C4-2B (cell line): ENCODE data around the gene ROR2.

Source experiments
- H3K27ac ChIP-seq: fragments of 450-650 bp; 2 replicates; pipeline ENCODE4 v1.5.1; 2017
- ZFX ChIP-seq: fragments of 450-650 bp; IDR thresholded peaks from 2 replicates; pipeline ENCODE4 v1.6.1; 2017
- TF ChIP-seq, protein P1 (sequence below): fragments of 450-650 bp; conservative IDR thresholded peaks from 2 replicates; pipeline ENCODE4 v1.5.1; 2017; ENCODE audit warnings: mild to moderate bottlenecking

ROR2 gene

DNA sequence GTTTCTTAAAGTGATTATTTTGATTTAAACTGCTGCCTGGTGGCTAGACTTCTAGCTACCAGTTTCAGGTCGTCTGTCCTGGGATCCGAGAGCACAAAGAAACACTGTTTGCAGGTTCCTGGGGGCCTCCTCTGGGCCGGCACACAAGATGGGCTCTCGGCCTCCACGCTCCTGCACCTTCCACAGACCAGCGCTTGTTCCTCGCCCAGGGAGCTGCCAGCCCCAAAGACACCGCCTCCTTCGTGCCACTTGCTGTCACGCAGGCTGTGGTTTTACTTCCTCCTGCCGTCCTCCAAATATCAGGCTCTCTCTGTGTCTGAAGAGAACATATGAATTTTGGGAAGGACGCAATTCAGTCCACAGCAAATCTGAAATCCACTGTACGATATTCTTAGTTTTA, 105.8 kb downstream of the ROR2 start:
- no peak overlapping the region for H3K27ac ChIP-seq
- no peak for TF ChIP-seq ZFX
- TF ChIP-seq, protein P1, sequence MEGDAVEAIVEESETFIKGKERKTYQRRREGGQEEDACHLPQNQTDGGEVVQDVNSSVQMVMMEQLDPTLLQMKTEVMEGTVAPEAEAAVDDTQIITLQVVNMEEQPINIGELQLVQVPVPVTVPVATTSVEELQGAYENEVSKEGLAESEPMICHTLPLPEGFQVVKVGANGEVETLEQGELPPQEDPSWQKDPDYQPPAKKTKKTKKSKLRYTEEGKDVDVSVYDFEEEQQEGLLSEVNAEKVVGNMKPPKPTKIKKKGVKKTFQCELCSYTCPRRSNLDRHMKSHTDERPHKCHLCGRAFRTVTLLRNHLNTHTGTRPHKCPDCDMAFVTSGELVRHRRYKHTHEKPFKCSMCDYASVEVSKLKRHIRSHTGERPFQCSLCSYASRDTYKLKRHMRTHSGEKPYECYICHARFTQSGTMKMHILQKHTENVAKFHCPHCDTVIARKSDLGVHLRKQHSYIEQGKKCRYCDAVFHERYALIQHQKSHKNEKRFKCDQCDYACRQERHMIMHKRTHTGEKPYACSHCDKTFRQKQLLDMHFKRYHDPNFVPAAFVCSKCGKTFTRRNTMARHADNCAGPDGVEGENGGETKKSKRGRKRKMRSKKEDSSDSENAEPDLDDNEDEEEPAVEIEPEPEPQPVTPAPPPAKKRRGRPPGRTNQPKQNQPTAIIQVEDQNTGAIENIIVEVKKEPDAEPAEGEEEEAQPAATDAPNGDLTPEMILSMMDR, result no peak

DNA sequence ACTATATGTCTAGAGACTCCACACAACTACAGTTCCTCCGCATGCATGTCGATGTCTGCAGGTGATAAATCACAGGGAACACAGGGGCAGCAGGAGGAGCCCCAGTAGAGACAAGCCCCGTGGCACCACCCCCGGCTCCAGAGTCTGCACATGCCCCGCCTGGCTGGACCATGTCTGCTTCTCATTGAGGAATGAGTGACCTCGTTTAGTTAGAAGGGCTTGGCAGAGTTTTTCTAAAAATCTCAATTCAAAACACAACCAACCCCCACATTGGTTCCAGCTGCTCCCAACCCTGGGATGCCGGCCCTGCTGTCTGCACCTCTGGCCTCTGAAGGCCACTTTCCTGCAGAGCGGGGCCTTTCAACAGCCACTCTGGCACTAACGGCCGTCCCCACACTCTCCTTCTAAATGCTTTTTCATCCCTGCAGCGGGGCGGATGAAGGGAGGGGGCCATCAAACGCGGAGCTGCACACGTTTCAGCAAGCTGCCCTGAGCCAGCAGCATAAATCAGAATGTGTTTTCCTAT, 106.3 kb downstream of the ROR2 start:
- no peak overlapping the region for H3K27ac ChIP-seq
- TF ChIP-seq ZFX, result no peak
- TF ChIP-seq, protein P1, result no peak

DNA sequence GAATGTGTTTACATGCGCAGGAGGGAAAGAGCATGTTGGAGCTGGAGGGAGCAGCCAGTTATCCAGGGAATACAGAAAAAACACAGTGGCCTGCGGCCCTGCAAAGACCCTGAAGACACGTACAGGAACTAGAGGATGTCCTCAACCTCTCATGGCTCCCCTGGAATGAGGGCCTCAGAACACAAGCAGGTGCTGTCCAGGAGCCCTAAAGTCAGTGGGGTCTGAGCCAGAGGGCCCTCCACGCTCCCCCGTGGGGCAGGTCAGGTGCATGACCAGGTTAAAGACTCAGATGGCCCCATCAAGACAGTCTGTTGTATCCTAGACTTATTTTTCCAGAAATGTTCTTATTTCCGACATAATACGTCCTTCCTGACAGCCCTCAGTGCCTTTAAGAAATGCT, 106.9 kb downstream of the ROR2 start:
- TF ChIP-seq, protein P1, result no peak
- H3K27ac ChIP-seq, result no peak overlapping the region

DNA sequence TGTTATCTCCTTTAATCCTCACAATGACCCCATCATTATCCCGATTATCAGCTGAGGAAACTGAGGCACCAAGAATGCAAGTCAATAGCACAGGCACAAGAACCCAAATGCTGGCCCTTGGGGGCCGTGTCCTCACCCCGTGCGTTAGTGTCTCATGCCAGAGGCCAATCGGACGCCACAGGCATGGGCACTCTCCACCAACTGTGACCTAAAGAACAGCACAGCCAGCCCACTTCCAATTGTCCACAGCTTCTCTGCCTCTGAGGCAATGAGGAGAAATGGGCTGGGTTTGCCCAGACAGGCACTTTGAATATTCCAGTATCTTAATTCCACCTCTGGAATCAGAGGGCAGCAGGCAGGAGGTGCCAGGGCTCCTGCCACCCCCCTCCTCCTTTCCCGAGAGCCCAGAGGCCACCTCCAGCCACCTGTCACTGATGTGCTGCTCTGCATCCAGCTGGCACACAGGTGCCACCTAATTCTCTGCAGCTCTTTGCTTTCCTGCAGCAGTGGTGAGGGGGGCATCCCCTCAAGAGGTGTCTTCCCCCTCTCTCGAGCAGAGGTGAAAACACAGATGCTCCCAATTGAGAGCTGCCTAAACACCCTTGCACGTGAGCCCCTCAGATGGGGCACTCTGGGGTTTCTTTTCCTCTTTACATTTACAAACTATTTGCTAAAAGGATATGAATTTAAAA, 107.5 kb downstream of the ROR2 start:
- TF ChIP-seq, protein P1, result no peak
- no peak for TF ChIP-seq ZFX
- H3K27ac ChIP-seq, result no peak overlapping the region

DNA sequence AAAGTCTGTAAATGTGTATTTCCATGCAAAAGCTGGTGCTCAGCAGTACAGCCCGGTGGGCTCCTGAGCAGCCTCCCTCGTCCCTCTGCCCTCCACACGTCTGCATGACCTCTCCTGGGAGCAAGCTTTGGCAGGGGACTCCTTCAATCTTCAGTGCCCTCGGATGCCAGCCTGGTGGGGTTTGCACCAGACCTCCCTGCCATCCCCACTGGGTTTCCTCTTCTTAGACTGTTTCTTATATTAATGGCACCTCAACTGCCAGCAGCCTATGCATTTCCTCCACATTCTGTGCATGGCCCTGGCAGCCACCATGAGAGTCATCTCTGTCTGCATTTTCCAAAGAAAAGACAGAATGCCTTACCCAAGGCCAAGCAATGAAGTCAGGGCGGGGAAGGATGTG, 108.4 kb downstream of the ROR2 start:
- TF ChIP-seq ZFX, result no peak
- TF ChIP-seq, protein P1, result no peak

DNA sequence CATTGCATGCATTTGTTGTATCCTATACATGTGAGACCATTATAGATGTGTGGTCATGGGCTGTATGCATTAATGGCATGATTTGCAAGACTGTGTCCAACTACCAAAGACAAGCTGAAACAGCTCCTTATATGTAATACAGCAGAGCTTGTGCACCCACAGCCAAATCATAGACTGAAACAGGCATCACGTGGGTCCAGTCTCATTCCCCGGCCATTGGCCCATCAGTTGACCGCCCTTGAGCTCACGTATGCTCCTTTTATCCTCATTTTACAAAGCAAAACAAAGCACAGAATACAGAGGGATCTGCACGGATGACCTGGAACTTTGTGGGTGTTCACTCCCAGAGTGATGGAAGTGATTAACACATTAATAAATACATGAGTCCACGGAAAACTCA, 109.1 kb downstream of the ROR2 start:
- TF ChIP-seq ZFX, result no peak
- TF ChIP-seq, protein P1, result no peak
- H3K27ac ChIP-seq, result no peak overlapping the region

More for the DNA sequence above, 108.4 kb downstream of the ROR2 start:
- no peak overlapping the region for H3K27ac ChIP-seq

DNA sequence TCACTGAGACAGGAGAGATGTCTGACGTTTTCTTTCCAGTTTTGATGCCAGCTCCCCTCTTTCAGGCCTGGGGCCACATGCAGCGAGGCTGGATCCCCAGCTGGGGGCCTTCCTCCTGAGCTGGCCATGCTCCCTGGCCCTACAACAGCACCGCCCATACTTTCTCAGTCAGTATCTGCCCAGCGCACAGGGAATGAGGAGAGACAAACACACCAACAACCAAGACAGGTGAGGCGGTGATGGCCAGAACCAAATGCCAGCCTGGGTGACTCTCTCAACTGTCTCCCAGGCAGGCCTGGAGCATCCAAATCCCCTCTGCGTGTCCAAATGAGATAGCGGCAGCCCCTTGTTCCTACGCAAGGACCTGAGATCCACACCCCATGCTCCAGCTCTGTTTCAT, 109.6 kb downstream of the ROR2 start:
- H3K27ac ChIP-seq, result no peak overlapping the region
- TF ChIP-seq ZFX, result no peak
- TF ChIP-seq, protein P1, result no peak
